ENCODE data around the gene CPVL. TPM values are rescaled to one million over a fixed set of nuclear protein-coding genes. Genes with fewer than 3 reads are reported as not detected.

Gene CPVL
- polyA plus RNA-seq, 6 donors from 2014 or later: 0.82 to 5.5 (median 2.0) TPM

DNA sequence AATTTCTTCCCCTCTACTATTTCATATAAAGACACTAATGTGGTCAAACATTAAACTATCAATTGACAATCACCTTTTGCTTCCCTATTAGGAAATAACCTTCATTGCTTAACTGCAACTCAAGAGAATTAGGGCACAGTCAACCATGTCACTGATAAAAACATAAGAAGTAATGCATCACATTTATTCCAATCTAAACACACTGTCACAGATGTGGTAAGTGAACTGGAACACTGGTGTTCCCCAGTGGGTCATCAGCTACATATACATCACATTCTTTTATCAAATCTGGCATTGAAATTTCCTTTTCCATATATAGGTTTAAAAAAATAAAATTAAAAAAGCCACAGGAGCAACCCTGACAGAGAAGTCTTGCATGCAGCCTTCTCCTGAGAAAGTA lies 191.9 kb downstream of the CPVL start:
- H3K4me1 Mint-ChIP-seq: peaks cover 3 to 18% (median 17%) of the 10 kb centered on the region in 3 donors

DNA sequence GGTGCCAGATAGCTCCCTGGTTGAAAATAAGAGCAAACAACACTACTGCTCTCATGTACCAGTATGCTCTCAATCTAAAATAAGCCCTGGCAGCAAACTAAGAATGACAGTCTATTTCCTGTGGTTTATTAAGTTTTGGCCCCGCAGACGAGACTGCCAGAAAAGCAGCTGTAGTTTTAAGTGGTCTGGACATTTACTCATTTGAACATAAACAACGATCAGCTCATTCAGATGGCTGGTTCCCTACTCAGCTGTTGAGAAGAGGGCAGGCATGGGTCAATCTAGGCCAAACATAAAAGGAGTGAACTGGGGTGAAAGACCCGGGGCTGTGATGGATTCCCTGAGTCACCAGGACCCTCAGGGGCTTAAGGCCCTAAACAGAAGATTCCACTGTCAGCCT lies 192.7 kb downstream of the CPVL start:
- ATAC-seq (ENCODE audit: low read depth in 2 of 2): no peak
- H3K4me1 Mint-ChIP-seq: peaks cover 3 to 18% (median 17%) of the 10 kb centered on the region in 3 donors

More for the DNA sequence above, 191.9 kb downstream of the CPVL start:
- Mint-ChIP-seq H3K4me3 (no peak overlapping the region), H3K36me3 (no peaks in the 10 kb centered on the region), H3K27ac (no peak overlapping the region), H3K9me3 (no peaks in the 10 kb centered on the region), H3K27me3 (peaks cover 55 to 67% (median 67%) of the 10 kb centered on the region in 3 donors)
- ATAC-seq (ENCODE audit: low read depth in 2 of 2) (no peak), DNase-seq (no peak)

More for the DNA sequence above, 192.7 kb downstream of the CPVL start:
- Mint-ChIP-seq H3K9me3 (no peaks in the 10 kb centered on the region), H3K27ac (no peak overlapping the region), H3K36me3 (no peaks in the 10 kb centered on the region), H3K27me3 (peaks cover 47 to 59% (median 59%) of the 10 kb centered on the region in 3 donors), H3K4me3 (no peak overlapping the region)
- no peak for DNase-seq

Other genes starting within 250 kb of the CPVL start
- gene TRIL, start 188.2 kb downstream of the CPVL start, polyA plus RNA-seq (ENCODE audit: low read depth in 6 of 6): not detected
- under 1 TPM in 1 of 6 donors, not detected in 5; 0.27 TPM for gene CHN2, start 48.2 kb upstream of the CPVL start, polyA plus RNA-seq (ENCODE audit: low read depth in 6 of 6)

Data from naive B cell (primary cell).